GM12878 (cell line): ENCODE results near the gene ANKRD11. TPM values are rescaled to one million over a fixed set of nuclear protein-coding genes. Genes with fewer than 3 reads are reported as not detected.

ENCODE experiments used
- BCL11A ChIP-seq: IDR thresholded peaks from 2 replicates; pipeline ENCODE4 v1.6.1; 2011; ENCODE audit warnings: low read depth, low read length
- BHLHE40 ChIP-seq, 2 experiments: fragments of 450-650 bp in 1 of 2; IDR thresholded peaks; 2 replicates each; pipeline ENCODE4 v1.6.1; 2011 to 2017; ENCODE audit warnings: low read depth in 2 of 2, borderline replicate concordance in 1 of 2, improper control_type of control experiment in 1 of 2, low read length in 1 of 2, mild to moderate bottlenecking in 1 of 2
- BMI1 ChIP-seq: fragments of 450-650 bp; IDR thresholded peaks from 2 replicates; pipeline ENCODE4 v1.6.1; 2016; ENCODE audit warnings: mild to moderate bottlenecking, moderate library complexity, borderline replicate concordance
- CBFB ChIP-seq: IDR thresholded peaks from 2 replicates; pipeline ENCODE4 v1.6.1; 2016; ENCODE audit warnings: antibody characterized with exemption, low read depth
- CBX3 ChIP-seq: fragments of 200-600 bp; sonication (generic); IDR thresholded peaks from 2 replicates; pipeline ENCODE4 v1.6.1; 2016; ENCODE audit warnings: low read depth, borderline replicate concordance
- CREB1 ChIP-seq: IDR thresholded peaks from 2 replicates; pipeline ENCODE4 v1.6.1; 2012; ENCODE audit warnings: low read depth, mild to moderate bottlenecking, inconsistent platforms
- EP300 ChIP-seq, 2 experiments: fragments of 150-350 bp in 1 of 2; IDR thresholded peaks; 2 replicates each; pipeline ENCODE4 v1.6.1; 2011 to 2012; ENCODE audit warnings: low read depth in 2 of 2, low read length in 2 of 2, borderline replicate concordance in 1 of 2, improper control_type of control experiment in 1 of 2, inconsistent platforms in 1 of 2; ENCODE audit not compliant: control insufficient read depth in 1 of 2
- JUNB ChIP-seq: IDR thresholded peaks from 2 replicates; pipeline ENCODE4 v1.6.1; 2016; ENCODE audit warnings: antibody characterized with exemption, mild to moderate bottlenecking
- MAX ChIP-seq: IDR thresholded peaks from 2 replicates; pipeline ENCODE4 v1.6.1; 2012; ENCODE audit warnings: low read depth, low read length, improper control_type of control experiment
- MEF2B ChIP-seq: fragments of 450-650 bp; IDR thresholded peaks from 2 replicates; pipeline ENCODE4 v1.6.1; 2018; ENCODE audit warnings: mild to moderate bottlenecking, moderate library complexity; ENCODE audit not compliant: partially characterized antibody, poor library complexity, severe bottlenecking
- NR2F1 ChIP-seq: fragments of 450-650 bp; conservative IDR thresholded peaks from 2 replicates; pipeline ENCODE4 v1.6.1; 2017; ENCODE audit warnings: mild to moderate bottlenecking
- PAX8 ChIP-seq: fragments of 450-650 bp; IDR thresholded peaks from 2 replicates; pipeline ENCODE4 v1.6.1; 2017; ENCODE audit warnings: mild to moderate bottlenecking, moderate library complexity
- PML ChIP-seq: IDR thresholded peaks from 2 replicates; pipeline ENCODE4 v1.6.1; 2012; ENCODE audit warnings: low read length, inconsistent platforms
- POLR2AphosphoS2 ChIP-seq: IDR thresholded peaks from 2 replicates; pipeline ENCODE4 v1.6.1; 2011; ENCODE audit warnings: low read depth, mild to moderate bottlenecking, low read length, improper control_type of control experiment, moderate library complexity
- POU2F2 ChIP-seq: IDR thresholded peaks from 3 replicates; pipeline ENCODE4 v1.6.1; 2011; ENCODE audit warnings: low read depth, mild to moderate bottlenecking, low read length, borderline replicate concordance
- RELA ChIP-seq: fragments of 450-650 bp; IDR thresholded peaks from 2 replicates; pipeline ENCODE4 v1.8.0; 2014; ENCODE audit warnings: borderline replicate concordance; ENCODE audit not compliant: partially characterized antibody
- RUNX3 ChIP-seq: IDR thresholded peaks from 2 replicates; pipeline ENCODE4 v1.6.1; 2012; ENCODE audit warnings: low read length, inconsistent platforms
- SIN3A ChIP-seq: IDR thresholded peaks from 2 replicates; pipeline ENCODE4 v1.6.1; 2012; ENCODE audit warnings: low read depth, low read length, improper control_type of control experiment
- SKIL ChIP-seq: fragments of 450-650 bp; IDR thresholded peaks from 2 replicates; pipeline ENCODE4 v1.6.1; 2017; ENCODE audit warnings: mild to moderate bottlenecking, low read depth, inconsistent platforms; ENCODE audit not compliant: poor library complexity, severe bottlenecking
- TARDBP ChIP-seq: IDR thresholded peaks from 2 replicates; pipeline ENCODE4 v1.6.1; 2016; ENCODE audit warnings: borderline replicate concordance
- TCF12 ChIP-seq: IDR thresholded peaks from 2 replicates; pipeline ENCODE4 v1.6.1; 2011; ENCODE audit warnings: low read depth, mild to moderate bottlenecking, low read length
- USF2 ChIP-seq: IDR thresholded peaks from 2 replicates; pipeline ENCODE4 v1.6.1; 2011; ENCODE audit warnings: low read depth, low read length, improper control_type of control experiment, borderline replicate concordance
- YY1 ChIP-seq: IDR thresholded peaks from 2 replicates; pipeline ENCODE4 v1.6.1; 2011; ENCODE audit warnings: low read depth, mild to moderate bottlenecking, low read length
- ZBED1 ChIP-seq: IDR thresholded peaks from 2 replicates; pipeline ENCODE4 v1.6.1; 2016; ENCODE audit warnings: borderline replicate concordance
- ZNF384 ChIP-seq: IDR thresholded peaks from 2 replicates; pipeline ENCODE4 v1.6.1; 2012; ENCODE audit warnings: low read depth, mild to moderate bottlenecking, low read length, improper control_type of control experiment, borderline replicate concordance
- polyA plus RNA-seq, 11 experiments: library from polyadenylated mRNA; depleted of rRNA in 4 of 11; unstranded in 6 of 11; stranded (reverse) in 5 of 11; fragments of >200 nt; fragmentation: Nextera tagmentation in 4 of 11; fragmentation: Illumina TruSeq in 1 of 11; extraction: Ambion mirVana in 4 of 11; extraction: Trizol in 1 of 11; gene quantifications; 1 replicate in 1 of 11; 2 replicates in 10 of 11; pipeline versions ENCODE4 v1.2.1 to v1.2.3, GENCODE V29; 2011 to 2016; ENCODE audit warnings: inconsistent platforms in 2 of 11, missing spikeins in 2 of 11, low read depth in 1 of 11
- total RNA-seq, 4 experiments: library from RNA; depleted of rRNA in 3 of 4; stranded (reverse); fragments of >200 nt in 3 of 4; fragmentation: Illumina TruSeq in 1 of 4; extraction: Trizol in 1 of 4; gene quantifications; 2 replicates each; pipeline versions ENCODE4 v1.2.1 to v1.2.3, GENCODE V29; 2013 to 2021
- TF ChIP-seq, protein P1 (sequence below): IDR thresholded peaks from 2 replicates; pipeline ENCODE4 v1.6.1; 2012; ENCODE audit warnings: low read length, inconsistent platforms

ANKRD11 gene
- total and polyA plus RNA-seq, 10 of the 15 experiments (the other 5 are each of a cell fraction or from before 2014, with no cell fraction given), result 5.1 to 103 (median 27.4) TPM

DNA sequence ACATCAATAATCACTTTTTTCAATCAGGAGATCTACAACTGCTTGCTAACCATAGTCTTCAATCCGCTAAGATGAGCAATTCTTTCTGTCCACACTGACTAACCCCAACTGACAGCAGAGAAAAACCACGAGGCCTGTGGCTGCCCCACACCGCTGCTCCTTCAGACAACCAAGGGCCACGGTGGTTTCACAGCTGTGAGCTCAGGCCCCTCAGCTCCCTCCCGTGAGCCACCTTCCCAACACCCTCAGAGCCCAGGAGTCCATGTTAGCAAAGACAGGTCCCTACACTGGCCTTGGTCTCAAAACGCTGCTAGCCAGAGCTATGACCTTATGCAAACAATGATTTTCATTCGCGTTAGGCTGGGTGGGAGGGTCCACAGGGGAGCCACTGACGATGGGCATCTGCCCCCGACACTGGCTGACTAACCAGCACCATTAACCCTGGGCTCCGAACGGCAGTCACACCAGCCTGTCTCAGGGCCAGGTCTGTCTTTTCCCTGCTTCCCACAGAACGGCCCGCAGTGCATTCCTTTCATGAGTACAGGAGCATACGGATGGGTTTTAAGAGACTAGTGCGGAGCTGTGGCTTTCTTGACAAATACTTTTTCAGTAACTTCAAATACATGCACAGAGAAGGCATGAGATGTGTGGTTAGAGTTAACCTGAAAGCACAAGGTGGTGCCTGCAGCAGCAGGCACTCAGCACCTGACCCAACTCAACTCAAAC, 67.3 kb downstream of the ANKRD11 start (continued):
- TF ChIP-seq PAX8 (no peak), EP300 (IDR thresholded peaks at IDR 0.05; ENCODE audit: borderline replicate concordance in 1 of 2, control insufficient read depth in 1 of 2, low read depth in 2 of 2, low read length in 2 of 2) (peak in 1 of 2 experiments; percentile 47; a peak in 2 of 4 replicates), TCF12 (peak; percentile 78), CBX3 (no peak), SIN3A (peak; percentile 48; the same call in 1 of the 2 replicates), NR2F1 (0 out of 2 replicates have a peak, but pooled peaks have one; percentile 53), TARDBP (no peak), MEF2B (peak; percentile 43), SKIL (peak; percentile 50), JUNB (0 out of 2 replicates have a peak, but pooled peaks have one; percentile 29), RUNX3 (peak; percentile 89), POLR2AphosphoS2 (no peak), RELA (no peak), PML (0 out of 2 replicates have a peak, but pooled peaks have one; percentile 64), BCL11A (no peak), USF2 (no peak), YY1 (no peak), MAX (peak; percentile 67), CREB1 (no peak), BMI1 (no peak), ZNF384 (no peak), CBFB (peak; percentile 78; the same call in 1 of the 2 replicates), BHLHE40 (IDR thresholded peaks at IDR 0.05; ENCODE audit: borderline replicate concordance in 1 of 2, low read depth in 2 of 2, low read length in 1 of 2) (peak; percentile 59 to 63; a peak in 2 of 4 replicates), ZBED1 (0 out of 2 replicates have a peak, but pooled peaks have one; percentile 3), POU2F2 (no peak)
- TF ChIP-seq, protein P1, sequence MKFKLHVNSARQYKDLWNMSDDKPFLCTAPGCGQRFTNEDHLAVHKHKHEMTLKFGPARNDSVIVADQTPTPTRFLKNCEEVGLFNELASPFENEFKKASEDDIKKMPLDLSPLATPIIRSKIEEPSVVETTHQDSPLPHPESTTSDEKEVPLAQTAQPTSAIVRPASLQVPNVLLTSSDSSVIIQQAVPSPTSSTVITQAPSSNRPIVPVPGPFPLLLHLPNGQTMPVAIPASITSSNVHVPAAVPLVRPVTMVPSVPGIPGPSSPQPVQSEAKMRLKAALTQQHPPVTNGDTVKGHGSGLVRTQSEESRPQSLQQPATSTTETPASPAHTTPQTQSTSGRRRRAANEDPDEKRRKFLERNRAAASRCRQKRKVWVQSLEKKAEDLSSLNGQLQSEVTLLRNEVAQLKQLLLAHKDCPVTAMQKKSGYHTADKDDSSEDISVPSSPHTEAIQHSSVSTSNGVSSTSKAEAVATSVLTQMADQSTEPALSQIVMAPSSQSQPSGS, result peak; percentile 52; the same call in 1 of the 2 replicates
